A172 (cell line): ENCODE measurements around the gene AVPI1. TPM values are rescaled to one million over a fixed set of nuclear protein-coding genes. Genes with fewer than 3 reads are reported as not detected.

Experiments used
- DNase-seq: peaks from one replicate; pipeline ENCODE4 v3.0.0-alpha.2; 2015; ENCODE audit warnings: low spot score
- total RNA-seq: library from RNA; depleted of rRNA; stranded (reverse); fragments of >200 nt; shearing (Covaris generic); gene quantifications from 2 replicates; pipeline ENCODE4 v1.2.3, GENCODE V29; 2014; rRNA removed

Gene AVPI1, protein sequence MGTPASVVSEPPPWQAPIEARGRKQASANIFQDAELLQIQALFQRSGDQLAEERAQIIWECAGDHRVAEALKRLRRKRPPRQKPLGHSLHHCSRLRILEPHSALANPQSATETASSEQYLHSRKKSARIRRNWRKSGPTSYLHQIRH
- 26.7 and 28.7 TPM in 2 replicates for total RNA-seq

DNA sequence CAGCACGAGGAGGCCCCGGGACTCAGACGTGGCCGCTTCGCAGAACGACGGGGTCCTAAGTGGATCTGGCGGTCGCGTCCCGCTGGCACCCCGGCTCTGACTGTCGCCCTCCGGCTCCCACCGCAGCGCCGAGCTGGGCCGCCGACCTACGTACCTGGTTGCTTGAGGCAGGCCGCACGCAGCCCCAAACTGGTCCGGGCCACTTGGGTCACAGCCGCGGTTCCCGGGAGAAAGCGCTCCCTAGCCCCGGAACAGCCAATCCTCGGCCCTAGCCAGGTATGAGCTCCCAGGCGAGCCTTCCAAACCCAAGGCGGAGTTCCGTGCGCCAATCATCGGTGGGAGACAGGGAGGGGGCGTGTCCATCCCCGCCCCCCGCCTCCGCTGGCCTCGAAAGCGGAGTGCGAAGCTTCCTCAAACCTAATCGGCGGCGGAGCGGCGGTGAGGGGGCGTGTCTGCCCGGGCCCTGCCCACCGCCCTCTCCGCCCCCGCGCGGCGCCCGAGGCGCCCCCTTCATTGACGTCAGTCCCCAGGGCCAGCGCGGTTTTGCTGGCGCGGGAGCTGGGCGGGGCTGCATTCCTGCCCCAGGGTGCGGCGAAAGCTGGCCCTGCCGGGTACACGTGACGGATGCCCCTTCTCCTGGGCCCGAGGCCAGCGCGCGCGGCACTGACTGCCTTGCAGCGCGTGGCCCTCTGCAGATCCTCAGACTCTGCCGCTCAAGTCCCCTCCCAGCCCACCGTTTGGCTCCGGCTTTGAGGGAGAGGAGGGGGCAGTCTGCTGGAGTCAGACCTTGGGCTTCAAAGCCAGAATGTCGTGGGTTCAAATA lies at the start of gene AVPI1:
AVPI1 (minus strand) TSS at position 280 of the 823 bp plus-strand sequence. CDS start 7,336 bp downstream, outside the sequence.
- DNase-seq, result peak; percentile 96

DNA sequence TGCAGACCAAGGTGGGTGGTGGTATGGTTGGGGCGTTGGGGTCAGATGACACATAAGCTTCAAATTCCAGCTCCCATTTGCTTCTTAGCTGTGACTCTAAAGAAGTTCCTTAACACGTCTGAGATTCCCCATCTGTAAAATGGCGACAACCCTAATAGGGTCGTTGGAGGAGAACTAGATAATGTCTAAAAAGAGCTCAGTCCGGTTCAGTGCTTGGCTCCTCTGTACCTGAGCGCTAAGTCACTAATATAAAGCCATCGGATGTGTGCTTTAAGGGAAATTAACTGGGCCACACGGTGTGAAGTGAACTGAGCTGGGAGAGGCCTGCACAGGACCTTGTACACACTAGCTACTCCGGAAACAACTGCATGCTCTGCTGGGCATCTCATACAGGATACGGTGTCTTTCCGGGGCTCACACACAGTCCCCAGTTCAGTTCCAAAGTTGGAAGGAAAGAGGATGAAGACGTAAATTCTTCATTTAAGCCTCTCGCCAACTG lies 49.4 kb upstream of the AVPI1 start:
- DNase-seq, result no peak

- DNase-seq, result no peak
Measured at GRCh38 chr10:97734021-97734420, 47.0 kb upstream of the AVPI1 start.

DNA sequence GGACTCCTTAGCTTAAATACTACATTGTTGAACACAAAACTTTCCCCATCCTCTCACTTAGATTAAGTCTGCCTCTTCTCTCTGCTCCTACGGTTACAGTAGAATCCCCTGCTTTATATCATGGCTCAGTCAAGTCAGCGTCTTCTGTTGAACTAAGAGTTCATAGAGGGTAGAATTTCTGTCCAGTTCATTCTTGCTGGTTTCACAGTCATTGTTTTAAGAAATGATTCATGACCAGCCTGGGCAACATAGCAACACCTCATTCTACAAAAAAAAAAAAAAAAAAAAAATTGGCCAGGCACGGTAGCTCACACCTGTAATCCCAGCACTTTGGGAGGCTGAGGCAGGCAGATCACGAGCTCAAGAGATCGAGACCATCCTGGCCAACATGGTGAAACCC lies 46.2 kb upstream of the AVPI1 start:
- DNase-seq, result no peak

DNA sequence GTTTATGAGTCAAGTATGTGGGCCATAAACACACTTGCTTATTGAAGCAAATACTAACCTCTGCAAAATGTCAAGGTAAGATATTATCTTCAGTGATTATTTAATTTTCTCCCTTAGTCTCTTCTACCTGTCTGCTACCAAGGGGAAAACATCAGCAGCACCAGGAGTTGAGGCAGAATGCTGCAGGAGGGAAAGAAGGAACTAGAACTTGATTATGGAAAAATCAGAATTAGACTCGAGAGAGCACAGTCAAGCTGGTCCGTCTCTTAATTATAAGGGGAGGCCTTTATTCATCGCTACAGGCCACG lies 45.0 kb upstream of the AVPI1 start:
- DNase-seq, result no peak

DNA sequence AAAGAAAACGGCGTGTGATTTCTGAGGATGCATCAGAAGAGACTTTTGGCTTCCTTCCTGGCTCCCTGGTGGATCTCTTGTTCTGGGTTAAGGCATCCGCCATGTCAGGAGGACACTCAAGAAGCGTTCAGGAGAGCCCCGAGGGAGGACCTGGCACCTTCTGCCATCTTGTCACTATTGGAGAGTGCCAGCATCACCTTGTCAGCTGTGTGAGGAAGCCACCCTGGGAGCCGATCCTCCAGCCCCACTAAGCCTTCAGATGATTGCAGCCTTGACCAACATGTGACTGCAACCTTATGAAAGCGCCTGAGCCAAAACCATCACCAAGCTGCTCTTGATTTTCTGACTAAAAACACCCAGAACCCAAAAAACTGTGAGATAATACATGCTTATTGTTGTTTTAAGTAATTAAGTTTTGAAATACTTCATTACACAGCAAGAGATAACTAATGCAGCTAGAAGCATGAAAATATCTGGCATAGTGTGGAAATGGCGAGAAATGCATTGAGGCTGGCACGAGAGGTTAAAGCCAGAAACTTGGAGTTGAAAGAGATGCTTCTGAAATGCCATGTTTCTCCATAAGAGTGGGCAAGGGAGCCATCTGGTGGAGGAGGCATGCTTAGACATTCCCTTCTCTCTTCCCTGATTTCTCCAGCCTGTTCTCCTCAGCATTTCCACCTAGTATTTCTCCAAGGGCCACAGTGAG lies 44.5 kb upstream of the AVPI1 start:
- peak; percentile 83 for DNase-seq

- DNase-seq, result no peak
Measured at GRCh38 chr10:97729014-97729413, 42.0 kb upstream of the AVPI1 start.

GRCh38 chr10:97726636-97727178 lies 39.7 kb upstream of the AVPI1 start:
- peak; percentile 89 for DNase-seq

- no peak for DNase-seq
Measured at GRCh38 chr10:97724341-97724941, 37.4 kb upstream of the AVPI1 start.

- DNase-seq, result no peak
Measured at GRCh38 chr10:97723001-97723400, 36.0 kb upstream of the AVPI1 start.

DNA sequence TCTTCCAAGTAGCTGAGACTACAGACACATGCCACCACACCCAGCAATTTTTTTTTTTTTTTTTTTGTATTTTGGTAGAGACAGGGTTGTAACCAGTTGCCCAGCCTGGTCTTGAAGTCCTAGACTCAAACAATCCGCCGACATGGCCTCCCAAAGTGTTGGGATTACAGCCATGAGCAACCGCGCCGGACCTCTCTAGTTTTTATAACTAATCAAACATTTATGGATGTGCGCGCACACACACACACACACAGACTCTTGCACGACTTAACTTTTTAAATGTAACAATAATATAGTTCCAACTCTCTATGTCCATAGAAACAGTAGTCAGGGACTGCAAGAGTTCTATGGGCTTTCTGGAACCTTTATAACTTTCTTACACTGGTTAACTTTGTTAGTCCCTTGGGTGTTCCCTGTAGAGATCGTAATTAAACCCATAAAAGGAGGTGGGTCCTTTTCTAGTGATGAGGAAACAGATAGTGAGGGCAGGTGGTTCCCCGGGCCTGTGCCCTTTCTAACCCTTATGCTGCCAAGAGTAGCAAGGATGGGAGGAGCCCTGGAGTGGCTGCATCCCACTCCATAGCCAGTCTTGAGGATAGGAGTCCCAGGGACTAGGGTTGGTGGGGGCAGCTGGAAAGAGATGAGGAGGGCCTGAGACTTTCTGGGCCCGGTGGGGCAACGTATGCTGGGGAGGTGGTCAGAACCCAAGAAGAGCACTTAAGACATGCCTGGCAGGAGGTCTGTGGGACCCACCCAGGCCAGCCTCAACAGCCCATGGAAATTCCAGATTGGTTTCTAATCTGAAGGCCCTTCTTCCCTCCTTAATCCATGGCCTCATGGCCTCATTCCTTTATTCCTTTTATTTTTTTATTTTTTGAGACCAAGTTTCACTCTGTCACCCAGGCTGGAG lies 35.1 kb upstream of the AVPI1 start:
- no peak for DNase-seq

- no peak for DNase-seq
Measured at GRCh38 chr10:97719602-97720001, 32.6 kb upstream of the AVPI1 start.

GRCh38 chr10:97718659-97719142 lies 31.7 kb upstream of the AVPI1 start:
- DNase-seq, result peak; percentile 45

DNA sequence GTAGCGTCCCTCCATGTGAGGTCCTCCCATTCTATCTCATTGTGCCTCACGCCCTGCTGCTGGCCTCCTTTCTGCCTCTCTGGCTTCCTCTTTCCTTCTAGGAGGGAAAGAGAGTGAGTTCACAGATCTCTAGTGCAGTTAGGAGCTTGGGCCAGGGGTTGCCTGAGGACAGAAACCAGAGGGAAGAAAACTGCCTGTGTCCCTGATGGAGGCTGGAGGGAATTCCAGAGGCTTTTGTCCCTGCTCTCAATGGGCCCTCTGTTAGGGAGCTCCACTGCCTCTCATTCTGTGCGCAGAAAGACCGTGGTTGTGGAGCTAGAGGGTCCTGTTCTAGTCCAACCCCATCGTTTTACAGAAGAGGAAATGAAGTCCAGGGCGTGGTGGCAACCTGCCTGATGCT lies 31.1 kb upstream of the AVPI1 start:
- no peak for DNase-seq

- no peak for DNase-seq
Measured at GRCh38 chr10:97717627-97718026, 30.6 kb upstream of the AVPI1 start.

- DNase-seq, result no peak
Measured at GRCh38 chr10:97715259-97715874, 28.3 kb upstream of the AVPI1 start.

DNA sequence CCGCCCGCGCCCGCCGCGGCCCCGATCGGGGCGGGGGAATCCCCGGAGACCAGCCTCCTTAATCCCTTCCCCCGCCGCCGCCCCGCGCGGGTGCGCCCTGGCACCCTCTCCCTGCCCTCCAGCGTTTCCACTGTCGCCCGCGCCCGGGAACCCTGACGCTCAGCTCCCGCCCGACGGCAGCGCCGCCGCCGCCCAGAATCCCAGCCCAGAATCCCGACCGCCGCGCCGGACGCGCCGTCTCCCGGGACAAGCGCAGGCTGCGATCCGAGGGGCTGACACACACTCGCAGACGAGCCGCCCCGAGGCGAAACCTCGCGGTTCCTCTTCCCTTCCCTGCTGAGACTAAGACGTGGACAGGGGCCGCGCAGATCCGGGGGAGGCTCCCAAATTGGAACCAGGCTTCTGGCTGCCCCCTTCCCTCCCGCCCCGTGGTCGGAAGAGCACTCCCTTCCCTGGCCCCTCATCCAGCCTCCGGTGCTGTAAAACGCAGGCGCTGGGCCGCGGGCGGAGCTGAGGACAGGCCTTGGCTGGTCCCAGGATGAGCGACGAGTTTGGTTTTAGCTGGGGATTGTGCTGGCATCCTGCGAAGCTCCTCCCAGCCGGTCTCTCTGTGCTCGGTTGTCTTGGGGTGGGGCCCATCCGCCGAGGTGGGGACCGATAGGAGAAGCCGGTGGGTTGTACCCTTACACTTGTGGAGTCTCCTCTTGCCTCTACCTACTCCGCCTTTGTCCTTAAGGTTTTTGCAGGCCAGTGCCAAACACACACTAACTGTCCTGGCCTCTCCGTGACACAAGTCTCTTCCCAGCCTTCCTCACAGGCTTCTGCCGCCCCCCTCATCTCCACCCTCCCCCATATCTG lies 27.6 kb upstream of the AVPI1 start:
- peak; percentile 61 for DNase-seq

- peak; percentile 49 for DNase-seq
Measured at GRCh38 chr10:97713826-97714400, 26.9 kb upstream of the AVPI1 start.

- DNase-seq, result peak; percentile 68
Measured at GRCh38 chr10:97713339-97713825, 26.3 kb upstream of the AVPI1 start, which contains the start of gene MARVELD1. Gene MARVELD1, plus strand, starts transcription at chr10:97713730. Its CDS starts 147 bp downstream, at chr10:97713877.
